Fibroblast of the conjunctiva (primary cell): ENCODE results near the gene SCGB2A2.

Experiments used
- DNase-seq: peaks from one replicate; pipeline ENCODE4 v3.0.0-alpha.2; 2010; ENCODE audit warnings: low read depth

SCGB2A2 gene

GRCh38 chr11:62306227-62306626 lies 36.3 kb downstream of the SCGB2A2 start:
- DNase-seq: no peak

GRCh38 chr11:62307950-62308349 lies 38.0 kb downstream of the SCGB2A2 start:
- no peak for DNase-seq

DNA sequence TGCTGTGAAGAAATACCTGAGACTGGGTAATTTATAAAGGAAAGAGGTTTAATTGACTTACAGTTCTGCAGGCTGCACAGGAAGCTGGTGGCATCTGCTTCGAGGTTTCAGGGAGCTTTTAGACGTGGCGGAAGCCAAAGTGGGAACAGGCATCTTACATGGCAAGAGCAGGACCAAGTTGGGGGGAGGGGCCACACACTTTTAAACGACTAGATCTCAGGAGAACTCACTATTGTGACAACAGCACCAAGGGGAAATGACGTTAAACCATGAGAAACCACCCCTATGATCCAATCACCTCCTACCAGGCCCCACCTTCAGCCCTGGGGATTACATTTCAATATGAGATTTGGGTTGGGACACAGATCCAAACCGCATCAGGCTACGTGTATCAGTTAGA lies 40.0 kb downstream of the SCGB2A2 start:
- DNase-seq: no peak

- no peak for DNase-seq
Measured at GRCh38 chr11:62315431-62315830, 45.5 kb downstream of the SCGB2A2 start.

GRCh38 chr11:62322524-62322923 lies 52.6 kb downstream of the SCGB2A2 start:
- DNase-seq: no peak
